Measurements from ENCODE around the gene N4BP2L1.

DNA sequence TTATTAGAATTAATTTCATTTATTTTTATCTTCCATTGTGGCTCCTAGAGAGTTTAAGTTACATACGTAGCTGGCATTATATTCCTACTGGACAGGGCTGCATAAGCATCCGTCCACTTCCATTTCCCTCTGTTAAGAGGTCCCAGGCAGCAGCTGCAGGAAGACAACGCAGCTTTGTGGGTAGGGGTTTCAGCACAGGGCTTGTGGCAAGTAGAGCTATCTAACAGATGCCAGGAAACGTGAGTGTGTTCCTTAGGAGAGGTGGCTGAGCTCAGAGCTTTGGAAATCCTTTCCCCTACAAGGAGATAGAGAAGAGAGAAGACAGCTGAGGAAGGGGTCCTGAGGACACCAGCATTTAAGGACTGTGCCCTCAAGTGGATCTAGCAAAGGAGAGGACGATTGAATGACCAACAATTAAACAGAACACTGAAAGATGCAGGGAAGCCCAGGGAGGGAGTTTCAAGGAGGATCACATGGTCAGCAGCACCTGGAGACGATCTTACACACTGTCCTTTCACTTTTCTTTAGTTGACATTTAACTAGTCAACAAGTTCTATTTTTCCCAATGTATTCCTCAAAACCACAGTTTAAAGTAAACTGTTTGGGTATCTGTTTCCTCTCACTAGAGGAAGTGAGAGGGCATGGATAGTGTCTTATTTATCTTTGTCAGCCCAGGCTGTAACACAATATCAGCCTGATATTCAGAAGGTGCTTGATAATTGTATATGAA, 2.3 kb upstream of the N4BP2L1 start:
- TF ChIP-seq, protein P1, sequence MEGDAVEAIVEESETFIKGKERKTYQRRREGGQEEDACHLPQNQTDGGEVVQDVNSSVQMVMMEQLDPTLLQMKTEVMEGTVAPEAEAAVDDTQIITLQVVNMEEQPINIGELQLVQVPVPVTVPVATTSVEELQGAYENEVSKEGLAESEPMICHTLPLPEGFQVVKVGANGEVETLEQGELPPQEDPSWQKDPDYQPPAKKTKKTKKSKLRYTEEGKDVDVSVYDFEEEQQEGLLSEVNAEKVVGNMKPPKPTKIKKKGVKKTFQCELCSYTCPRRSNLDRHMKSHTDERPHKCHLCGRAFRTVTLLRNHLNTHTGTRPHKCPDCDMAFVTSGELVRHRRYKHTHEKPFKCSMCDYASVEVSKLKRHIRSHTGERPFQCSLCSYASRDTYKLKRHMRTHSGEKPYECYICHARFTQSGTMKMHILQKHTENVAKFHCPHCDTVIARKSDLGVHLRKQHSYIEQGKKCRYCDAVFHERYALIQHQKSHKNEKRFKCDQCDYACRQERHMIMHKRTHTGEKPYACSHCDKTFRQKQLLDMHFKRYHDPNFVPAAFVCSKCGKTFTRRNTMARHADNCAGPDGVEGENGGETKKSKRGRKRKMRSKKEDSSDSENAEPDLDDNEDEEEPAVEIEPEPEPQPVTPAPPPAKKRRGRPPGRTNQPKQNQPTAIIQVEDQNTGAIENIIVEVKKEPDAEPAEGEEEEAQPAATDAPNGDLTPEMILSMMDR (IDR thresholded peaks at IDR 0.05): no peak
- TF ChIP-seq SMC3 (IDR thresholded peaks at IDR 0.05): no peak
- TF ChIP-seq POLR2A (IDR thresholded peaks at IDR 0.05; ENCODE audit: low read length): no peak
- TF ChIP-seq TP53 (CRISPR knock-in tag; IDR thresholded peaks at IDR 0.05): no peak
- no peak for TF ChIP-seq FOSB (CRISPR knock-in tag; IDR thresholded peaks at IDR 0.05)
- no peak for TF ChIP-seq HOXA7 (CRISPR knock-in tag; IDR thresholded peaks at IDR 0.05)
- no peak for TF ChIP-seq KDM5A (IDR thresholded peaks at IDR 0.05)
- TF ChIP-seq, protein P2, sequence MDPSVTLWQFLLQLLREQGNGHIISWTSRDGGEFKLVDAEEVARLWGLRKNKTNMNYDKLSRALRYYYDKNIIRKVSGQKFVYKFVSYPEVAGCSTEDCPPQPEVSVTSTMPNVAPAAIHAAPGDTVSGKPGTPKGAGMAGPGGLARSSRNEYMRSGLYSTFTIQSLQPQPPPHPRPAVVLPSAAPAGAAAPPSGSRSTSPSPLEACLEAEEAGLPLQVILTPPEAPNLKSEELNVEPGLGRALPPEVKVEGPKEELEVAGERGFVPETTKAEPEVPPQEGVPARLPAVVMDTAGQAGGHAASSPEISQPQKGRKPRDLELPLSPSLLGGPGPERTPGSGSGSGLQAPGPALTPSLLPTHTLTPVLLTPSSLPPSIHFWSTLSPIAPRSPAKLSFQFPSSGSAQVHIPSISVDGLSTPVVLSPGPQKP (IDR thresholded peaks at IDR 0.05; ENCODE audit: low read depth, low read length): no peak
- no peak for TF ChIP-seq RCOR1 (IDR thresholded peaks at IDR 0.05; ENCODE audit: low read depth, low read length)
- TF ChIP-seq KDM1A (IDR thresholded peaks at IDR 0.05; ENCODE audit: low read depth): no peak
- TF ChIP-seq ESRRA (IDR thresholded peaks at IDR 0.05; ENCODE audit: borderline replicate concordance, low read length): no peak
- no peak for TF ChIP-seq RAD21 (conservative IDR thresholded peaks at IDR 0.05 in 1 of 2, IDR thresholded peaks at IDR 0.05 in 1 of 2)

All from A549 (cell line).